Fibroblast of the aortic adventitia (primary cell): ENCODE results near the gene UNC13B. TPM values are rescaled to one million over a fixed set of nuclear protein-coding genes. Genes with fewer than 3 reads are reported as not detected.

Experiments
- DNase-seq: peaks from one replicate; pipeline ENCODE4 v3.0.0-alpha.2; 2010; ENCODE audit warnings: low read depth
- H3K4me3 ChIP-seq: 2 replicates; pipeline ENCODE4 v1.5.1; 2011; ENCODE audit warnings: low read depth, mild to moderate bottlenecking, control low read depth, low read length, moderate library complexity
- total RNA-seq: library from RNA; depleted of rRNA; stranded (reverse); fragments of >200 nt; gene quantifications from 2 replicates; pipeline ENCODE4 v1.2.3, GENCODE V29; 2012; ENCODE audit warnings: low replicate concordance
- TF ChIP-seq, protein P1 (sequence below): IDR thresholded peaks from 2 replicates; pipeline ENCODE4 v1.5.1; 2011; ENCODE audit warnings: mild to moderate bottlenecking, low read length, control low read depth, inconsistent platforms; ENCODE audit not compliant: insufficient read depth

UNC13B gene
- total RNA-seq, 1 donor: 32.6 TPM

DNA sequence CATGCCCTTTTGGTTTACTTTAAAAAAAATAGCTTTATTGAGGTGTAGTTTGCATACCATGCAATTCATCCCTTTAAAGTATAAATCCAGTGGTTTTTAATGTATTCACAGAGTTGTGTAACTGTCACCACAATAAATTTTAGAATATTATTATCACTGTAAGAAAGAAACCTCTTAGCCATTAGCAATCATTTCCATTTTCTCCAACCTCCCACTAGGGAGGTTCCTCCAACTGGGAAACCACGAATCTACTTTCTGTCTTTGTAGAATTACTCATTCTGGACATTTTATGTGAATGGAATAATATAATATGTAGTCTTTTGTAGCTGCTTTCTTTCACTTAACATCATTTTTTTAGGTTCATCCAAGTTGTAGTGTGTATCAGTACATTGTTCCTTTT is 43.5 kb downstream of the UNC13B start:
- no peak for DNase-seq
- H3K4me3 ChIP-seq: no peak overlapping the region
- TF ChIP-seq, protein P1, sequence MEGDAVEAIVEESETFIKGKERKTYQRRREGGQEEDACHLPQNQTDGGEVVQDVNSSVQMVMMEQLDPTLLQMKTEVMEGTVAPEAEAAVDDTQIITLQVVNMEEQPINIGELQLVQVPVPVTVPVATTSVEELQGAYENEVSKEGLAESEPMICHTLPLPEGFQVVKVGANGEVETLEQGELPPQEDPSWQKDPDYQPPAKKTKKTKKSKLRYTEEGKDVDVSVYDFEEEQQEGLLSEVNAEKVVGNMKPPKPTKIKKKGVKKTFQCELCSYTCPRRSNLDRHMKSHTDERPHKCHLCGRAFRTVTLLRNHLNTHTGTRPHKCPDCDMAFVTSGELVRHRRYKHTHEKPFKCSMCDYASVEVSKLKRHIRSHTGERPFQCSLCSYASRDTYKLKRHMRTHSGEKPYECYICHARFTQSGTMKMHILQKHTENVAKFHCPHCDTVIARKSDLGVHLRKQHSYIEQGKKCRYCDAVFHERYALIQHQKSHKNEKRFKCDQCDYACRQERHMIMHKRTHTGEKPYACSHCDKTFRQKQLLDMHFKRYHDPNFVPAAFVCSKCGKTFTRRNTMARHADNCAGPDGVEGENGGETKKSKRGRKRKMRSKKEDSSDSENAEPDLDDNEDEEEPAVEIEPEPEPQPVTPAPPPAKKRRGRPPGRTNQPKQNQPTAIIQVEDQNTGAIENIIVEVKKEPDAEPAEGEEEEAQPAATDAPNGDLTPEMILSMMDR: no peak

DNA sequence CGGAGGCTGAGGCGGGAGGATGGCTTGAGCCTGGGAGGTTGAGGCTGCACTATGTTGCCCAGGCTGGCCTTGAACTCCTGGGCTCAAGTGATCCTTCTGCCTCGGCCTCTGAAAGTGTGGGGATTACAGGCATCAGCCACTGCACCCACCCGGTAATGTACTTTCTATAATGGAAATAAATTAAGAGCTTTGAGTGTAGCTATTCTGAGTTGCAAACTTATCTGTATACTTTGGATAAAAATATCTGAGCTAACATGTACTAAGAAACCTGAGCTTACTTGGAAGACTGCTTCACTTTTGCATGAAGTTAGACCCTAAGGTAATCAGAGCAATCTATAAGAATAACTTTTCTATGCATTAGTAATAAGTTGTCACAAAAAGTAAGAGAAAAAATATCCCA is 50.0 kb downstream of the UNC13B start:
- H3K4me3 ChIP-seq: no peak overlapping the region
- DNase-seq: no peak
- TF ChIP-seq, protein P1: no peak

DNA sequence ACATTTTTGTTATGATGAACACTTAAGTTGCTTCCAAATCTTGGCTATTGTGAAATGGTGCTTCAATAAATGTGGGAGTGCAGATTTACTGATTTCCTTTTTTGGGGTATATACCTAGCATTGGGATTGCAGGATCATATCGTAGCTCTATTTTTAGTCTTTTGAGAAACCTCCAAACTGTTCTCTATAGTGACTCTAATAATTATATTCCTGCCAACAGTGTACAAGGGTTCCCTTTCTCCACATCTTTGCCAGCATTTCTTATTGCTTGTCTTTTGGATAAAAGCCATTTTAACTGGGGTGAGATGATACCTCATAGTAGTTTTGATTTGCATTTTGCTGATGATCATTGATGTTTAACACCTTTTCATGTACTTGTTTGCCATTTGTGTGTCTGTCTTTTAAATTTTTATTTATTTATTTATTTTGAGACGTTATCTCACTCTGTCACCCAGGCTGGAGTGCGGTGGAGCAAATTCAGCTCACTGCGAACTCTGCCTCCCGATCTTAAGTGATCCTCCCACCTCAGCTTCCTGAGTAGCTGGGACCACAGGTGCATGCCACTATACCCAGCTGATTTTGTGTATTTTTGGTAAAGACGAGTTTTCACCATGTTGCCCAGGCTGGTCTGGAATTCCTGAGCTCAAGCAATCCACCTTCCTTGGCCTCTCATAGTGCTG is 59.0 kb downstream of the UNC13B start:
- no peak for DNase-seq
- H3K4me3 ChIP-seq: no peak overlapping the region
- TF ChIP-seq, protein P1: no peak

DNA sequence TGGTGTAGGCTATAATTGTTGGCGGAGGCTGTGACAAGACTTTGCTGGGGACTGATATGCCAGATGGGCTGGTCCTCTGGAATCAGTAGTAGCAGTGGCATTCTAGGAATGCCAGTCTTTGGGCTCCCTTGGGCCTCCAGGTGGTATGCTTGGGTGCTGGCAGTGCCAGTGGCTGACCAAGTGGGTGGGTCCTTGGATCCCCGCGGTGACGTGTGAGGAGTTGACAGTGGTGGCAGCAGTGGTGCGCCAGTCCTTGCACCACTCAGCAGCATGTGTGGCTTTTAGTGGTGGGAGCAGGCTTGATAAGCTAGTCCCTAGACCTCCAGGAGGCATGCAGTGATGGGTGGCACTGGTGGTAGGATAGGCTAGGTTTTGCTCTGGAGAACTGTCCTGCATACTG is 63.9 kb downstream of the UNC13B start:
- DNase-seq: no peak
- TF ChIP-seq, protein P1: no peak
- H3K4me3 ChIP-seq: no peak overlapping the region

DNA sequence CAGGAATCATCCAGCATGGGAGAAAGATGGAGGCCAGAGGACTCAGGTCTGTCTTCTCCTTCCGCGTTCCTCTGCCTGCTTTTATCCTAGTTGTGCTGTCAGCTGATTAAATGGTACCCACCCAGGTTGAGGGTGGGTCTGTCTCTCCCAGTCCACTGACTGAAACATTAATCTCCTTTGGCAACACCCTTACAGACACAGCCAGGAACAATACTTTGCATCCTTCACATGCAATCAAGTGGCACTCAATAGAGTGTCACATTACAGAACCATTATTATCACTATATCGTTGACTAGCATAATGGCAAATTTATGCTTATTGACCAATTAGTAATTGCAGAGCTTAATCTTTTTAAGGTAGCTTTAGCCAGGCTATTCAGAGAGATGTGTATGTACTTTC is 64.8 kb downstream of the UNC13B start:
- no peak overlapping the region for H3K4me3 ChIP-seq
- no peak for DNase-seq
- TF ChIP-seq, protein P1: no peak

DNA sequence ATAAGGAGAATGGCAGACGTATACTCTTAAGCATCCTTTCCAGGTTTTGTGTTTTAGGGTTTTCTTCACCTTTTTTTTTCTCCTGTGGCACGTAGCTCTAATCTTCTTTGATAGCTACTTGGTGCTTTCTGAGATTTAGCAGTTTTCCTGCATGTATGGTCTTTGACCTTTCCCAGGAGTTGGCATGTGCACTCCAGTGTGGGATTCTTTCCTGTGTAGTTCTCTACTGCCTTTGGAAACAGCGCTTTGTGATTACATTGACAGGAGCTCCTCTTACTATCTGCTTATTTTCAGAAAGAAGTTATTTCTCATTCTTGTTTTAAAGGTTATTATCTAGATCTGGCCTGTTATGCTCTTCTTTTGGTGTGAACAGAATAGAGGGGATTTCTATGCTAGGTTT is 65.5 kb downstream of the UNC13B start:
- H3K4me3 ChIP-seq: no peak overlapping the region
- DNase-seq: no peak
- TF ChIP-seq, protein P1: no peak

DNA sequence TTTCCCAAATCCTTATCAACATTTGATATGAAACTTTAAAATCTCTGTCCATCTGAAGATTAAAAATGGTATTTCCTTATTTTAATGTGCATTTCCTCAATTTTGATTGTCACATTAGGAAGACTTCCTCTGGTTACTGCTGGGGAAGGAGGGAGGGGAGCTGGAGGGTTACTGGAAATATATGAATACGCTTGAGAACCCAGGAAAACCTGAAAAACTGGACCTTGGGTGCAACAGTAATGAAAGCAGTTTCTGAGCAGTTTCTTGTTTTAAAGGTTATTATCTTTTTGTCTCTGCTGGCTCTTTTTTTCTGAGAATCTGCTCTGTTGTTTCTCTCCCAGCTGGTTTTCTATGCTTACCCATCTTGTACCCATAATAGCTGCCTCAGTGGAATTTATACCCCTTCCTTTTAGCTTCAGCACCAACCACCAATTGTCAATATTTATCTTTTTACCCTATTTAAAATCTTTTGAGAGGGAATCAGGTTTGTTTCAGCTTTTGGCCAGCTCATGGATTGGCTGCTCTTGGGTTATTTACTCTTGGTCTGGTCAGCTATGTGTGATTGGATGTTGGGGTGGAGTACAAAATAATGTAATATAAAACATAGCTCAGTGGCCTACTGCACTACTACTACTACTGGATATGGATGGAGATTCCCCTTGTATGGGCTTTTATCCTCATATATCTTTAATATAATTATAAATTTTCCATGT is 67.4 kb downstream of the UNC13B start:
- TF ChIP-seq, protein P1: no peak
- no peak for DNase-seq

More for the DNA sequence above, 67.4 kb downstream of the UNC13B start:
- H3K4me3 ChIP-seq: no peak overlapping the region
